Measurements from ENCODE around the gene CTDP1. TPM values are rescaled to one million over a fixed set of nuclear protein-coding genes. Genes with fewer than 3 reads are reported as not detected.

CTDP1 gene
- total RNA-seq, 1 donor from 2014 or later: 29.7 TPM

DNA sequence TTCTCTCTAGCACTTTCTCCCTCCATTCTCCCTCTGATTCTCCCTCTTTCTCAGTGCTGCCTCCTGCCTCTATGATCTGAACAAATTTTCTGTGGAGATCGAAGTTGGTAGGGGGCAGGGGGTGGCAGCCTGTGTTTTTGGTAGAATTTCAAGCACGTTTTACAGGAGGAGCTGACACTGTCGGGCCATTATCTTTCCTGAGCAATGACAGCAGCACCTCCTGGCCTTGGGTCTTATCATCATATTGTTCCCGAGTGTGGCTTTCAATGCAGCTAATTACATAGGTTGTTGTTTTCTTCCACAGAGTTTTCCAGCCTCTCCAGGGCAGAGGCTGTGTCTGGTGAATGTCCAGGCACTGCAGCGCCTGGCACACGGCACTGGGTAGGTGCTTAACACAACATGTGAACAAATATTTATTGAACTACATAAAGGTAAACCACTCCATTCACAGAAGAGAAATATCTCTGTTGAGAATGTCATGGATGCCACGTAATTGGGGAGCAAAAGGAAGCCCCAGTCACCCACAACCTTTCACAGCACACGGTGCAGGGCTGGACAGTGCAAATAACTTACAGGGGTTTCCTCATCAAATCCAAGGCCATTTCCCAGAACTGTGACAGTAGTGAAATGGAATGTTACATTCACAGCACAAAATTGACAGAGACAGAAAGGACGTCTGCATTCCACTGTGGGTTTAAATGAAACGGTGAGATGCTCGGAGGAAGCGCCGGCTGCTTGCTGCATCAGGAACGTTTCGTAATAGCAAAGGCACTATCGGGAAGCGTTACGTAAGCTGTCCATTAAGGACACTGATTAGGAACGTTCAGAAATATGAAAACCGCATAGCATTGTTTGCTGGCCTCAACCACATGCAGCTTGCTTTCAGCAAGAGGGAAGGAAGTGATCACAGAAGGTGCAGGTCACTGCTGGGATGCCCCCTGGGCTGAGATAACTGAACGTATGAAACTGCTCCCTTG lies 111.7 kb downstream of the CTDP1 start:
- no peak overlapping the region for H3K4me3 ChIP-seq (ENCODE audit: low read depth, low read length)
- peak; percentile 26 for DNase-seq (ENCODE audit: low read depth)
- peaks cover 36% of the 10 kb centered on the region for H3K27me3 ChIP-seq (ENCODE audit: control insufficient read depth, insufficient read depth, low read length)

DNA sequence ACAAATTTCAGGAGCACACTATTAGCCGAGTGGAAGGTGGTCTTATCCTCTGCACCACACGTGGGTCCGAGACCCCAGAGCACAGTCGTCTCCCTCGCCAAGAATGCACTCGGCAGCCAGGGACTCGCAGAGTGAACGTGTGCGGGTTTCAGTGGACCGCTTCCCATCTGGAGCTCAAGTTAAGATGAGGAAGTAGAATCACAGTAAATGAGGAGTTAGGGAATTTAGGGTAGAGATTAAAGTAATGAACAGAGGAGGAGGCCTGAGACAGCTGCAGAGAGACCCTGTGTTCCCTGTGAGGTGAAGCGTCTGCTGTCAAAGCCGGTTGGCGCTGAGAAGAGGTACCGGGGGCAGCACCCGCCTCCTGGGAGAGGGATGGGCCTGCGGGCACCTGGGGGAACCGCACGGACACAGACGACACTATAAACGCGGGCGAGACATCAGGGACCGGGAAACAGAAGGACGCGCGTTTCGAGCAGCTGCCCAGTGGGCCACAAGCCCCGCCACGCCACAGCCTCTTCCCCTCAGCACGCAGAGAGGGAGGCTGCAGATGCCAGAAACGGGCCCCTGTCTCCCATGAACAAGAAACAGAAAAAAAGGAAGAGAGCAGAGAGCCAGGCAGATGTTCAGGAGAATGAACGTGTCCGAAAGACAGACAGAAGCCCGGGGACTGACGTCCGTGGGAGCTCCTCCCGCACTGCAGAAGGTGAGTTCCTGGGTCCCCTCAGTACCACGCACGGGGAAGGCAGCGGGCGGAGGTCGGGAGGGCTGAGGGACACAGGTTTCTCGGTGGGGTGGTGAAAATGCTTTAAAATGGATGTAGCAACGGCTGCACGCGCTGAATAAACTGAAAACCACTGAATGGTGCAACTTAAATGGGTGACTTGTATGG lies 112.7 kb downstream of the CTDP1 start:
- TF ChIP-seq, protein P1, sequence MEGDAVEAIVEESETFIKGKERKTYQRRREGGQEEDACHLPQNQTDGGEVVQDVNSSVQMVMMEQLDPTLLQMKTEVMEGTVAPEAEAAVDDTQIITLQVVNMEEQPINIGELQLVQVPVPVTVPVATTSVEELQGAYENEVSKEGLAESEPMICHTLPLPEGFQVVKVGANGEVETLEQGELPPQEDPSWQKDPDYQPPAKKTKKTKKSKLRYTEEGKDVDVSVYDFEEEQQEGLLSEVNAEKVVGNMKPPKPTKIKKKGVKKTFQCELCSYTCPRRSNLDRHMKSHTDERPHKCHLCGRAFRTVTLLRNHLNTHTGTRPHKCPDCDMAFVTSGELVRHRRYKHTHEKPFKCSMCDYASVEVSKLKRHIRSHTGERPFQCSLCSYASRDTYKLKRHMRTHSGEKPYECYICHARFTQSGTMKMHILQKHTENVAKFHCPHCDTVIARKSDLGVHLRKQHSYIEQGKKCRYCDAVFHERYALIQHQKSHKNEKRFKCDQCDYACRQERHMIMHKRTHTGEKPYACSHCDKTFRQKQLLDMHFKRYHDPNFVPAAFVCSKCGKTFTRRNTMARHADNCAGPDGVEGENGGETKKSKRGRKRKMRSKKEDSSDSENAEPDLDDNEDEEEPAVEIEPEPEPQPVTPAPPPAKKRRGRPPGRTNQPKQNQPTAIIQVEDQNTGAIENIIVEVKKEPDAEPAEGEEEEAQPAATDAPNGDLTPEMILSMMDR (IDR thresholded peaks at IDR 0.05; ENCODE audit: insufficient read depth, low read length, poor library complexity, severe bottlenecking): no peak
- DNase-seq (ENCODE audit: low read depth): no peak
- H3K4me3 ChIP-seq (ENCODE audit: low read depth, low read length): no peak overlapping the region
- H3K36me3 ChIP-seq (ENCODE audit: control insufficient read depth, insufficient read depth, low read length): no peaks in the 10 kb centered on the region
- H3K27me3 ChIP-seq (ENCODE audit: control insufficient read depth, insufficient read depth, low read length): peaks cover 37% of the 10 kb centered on the region

More for the DNA sequence above, 111.7 kb downstream of the CTDP1 start:
- no peaks in the 10 kb centered on the region for H3K36me3 ChIP-seq (ENCODE audit: control insufficient read depth, insufficient read depth, low read length)
- TF ChIP-seq, protein P1 (IDR thresholded peaks at IDR 0.05; ENCODE audit: insufficient read depth, low read length, poor library complexity, severe bottlenecking): no peak

DNA sequence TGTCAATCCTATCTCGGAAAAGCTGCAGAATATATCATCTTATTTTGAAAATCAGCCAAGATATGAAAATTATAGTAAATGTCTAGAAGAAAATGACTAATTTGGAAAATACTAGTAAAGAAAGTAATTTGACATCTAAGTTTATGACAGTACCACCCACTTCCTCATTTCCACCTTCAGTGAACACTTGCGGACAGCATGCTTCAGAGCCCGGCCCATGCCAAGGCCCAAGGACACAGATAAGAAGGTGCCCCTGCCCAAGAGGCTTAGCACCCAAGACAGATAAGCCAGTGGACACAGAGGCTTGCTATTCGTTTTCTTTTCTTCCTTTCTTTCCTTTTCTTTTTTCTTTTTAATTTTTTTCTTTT lies 113.4 kb downstream of the CTDP1 start:
- Histone ChIP-seq H3K4me3 (ENCODE audit: low read depth, low read length) (no peak overlapping the region), H3K27me3 (ENCODE audit: control insufficient read depth, insufficient read depth, low read length) (peaks cover 35% of the 10 kb centered on the region), H3K36me3 (ENCODE audit: control insufficient read depth, insufficient read depth, low read length) (no peaks in the 10 kb centered on the region)
- TF ChIP-seq, protein P1 (IDR thresholded peaks at IDR 0.05; ENCODE audit: insufficient read depth, low read length, poor library complexity, severe bottlenecking): no peak
- no peak for DNase-seq (ENCODE audit: low read depth)

DNA sequence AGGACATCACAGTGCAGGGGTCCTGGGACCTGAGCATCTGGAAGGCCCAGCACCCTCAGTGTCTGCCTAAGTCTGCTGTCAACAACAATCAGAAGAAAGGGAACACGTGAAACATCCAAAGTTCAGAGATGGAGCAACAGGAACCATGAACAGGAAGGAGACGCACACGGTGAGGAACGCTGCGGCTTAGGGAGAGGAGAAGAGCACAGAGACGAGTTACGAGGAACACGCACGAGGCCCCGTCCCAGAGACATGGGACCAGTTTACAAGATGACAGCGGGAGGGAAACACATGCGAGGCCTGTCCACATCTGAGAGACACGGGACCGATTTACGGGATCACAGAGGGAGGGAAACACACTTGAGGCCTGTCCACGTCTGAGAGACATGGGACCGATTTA lies 115.2 kb downstream of the CTDP1 start:
- no peak for DNase-seq (ENCODE audit: low read depth)
- peaks cover 39% of the 10 kb centered on the region for H3K27me3 ChIP-seq (ENCODE audit: control insufficient read depth, insufficient read depth, low read length)
- TF ChIP-seq, protein P1 (IDR thresholded peaks at IDR 0.05; ENCODE audit: insufficient read depth, low read length, poor library complexity, severe bottlenecking): no peak
- H3K36me3 ChIP-seq (ENCODE audit: control insufficient read depth, insufficient read depth, low read length): no peaks in the 10 kb centered on the region
- no peak overlapping the region for H3K4me3 ChIP-seq (ENCODE audit: low read depth, low read length)

DNA sequence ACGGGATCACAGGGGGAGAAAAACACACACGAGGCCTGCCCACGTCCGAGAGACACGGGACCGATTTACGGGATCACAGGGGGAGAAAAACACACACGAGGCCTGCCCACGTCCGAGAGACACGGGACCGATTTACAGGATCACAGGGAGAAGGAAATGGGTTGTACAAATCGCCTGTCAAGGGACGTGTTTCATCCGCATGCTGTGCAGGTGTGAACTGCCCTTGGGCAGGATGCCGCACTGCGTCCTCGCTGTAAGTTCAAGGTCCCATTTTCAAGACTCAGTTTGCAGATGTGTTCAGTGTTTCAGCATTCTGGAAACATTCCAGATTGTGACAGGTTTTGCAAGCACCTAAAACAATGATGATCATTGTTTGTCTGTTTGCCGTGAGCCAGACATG lies 115.8 kb downstream of the CTDP1 start:
- TF ChIP-seq, protein P1 (IDR thresholded peaks at IDR 0.05; ENCODE audit: insufficient read depth, low read length, poor library complexity, severe bottlenecking): no peak
- no peak for DNase-seq (ENCODE audit: low read depth)
- H3K4me3 ChIP-seq (ENCODE audit: low read depth, low read length): no peak overlapping the region
- peaks cover 43% of the 10 kb centered on the region for H3K27me3 ChIP-seq (ENCODE audit: control insufficient read depth, insufficient read depth, low read length)
- no peaks in the 10 kb centered on the region for H3K36me3 ChIP-seq (ENCODE audit: control insufficient read depth, insufficient read depth, low read length)

Measured in kidney epithelial cell (primary cell).